ENCODE data around the gene AJUBA.

- peak; percentile 81 to 94 for TF ChIP-seq POLR2A (IDR thresholded peaks at IDR 0.05)
- TF ChIP-seq CTCF (IDR thresholded peaks at IDR 0.05), result peak in 2 of 5 experiments; percentile 34 to 58
These were observed 24.4 kb upstream of the AJUBA start for GRCh38 chr14:23006544-23007419.

Measured in tibial nerve (tissue), 3 donors.